Activated CD4-positive, alpha-beta memory T cell treated with anti-CD3 and anti-CD28 coated beads for 36 hours (primary cell): ENCODE measurements around the gene KIFC1. TPM values are rescaled to one million over a fixed set of nuclear protein-coding genes. Genes with fewer than 3 reads are reported as not detected.
A peak's percentile ranks its signal among the peaks of the same experiment; 100 is the strongest.
"Not testable (repeated sequence)": the region's sequence is repeated elsewhere in the genome, so short reads cannot be mapped to it uniquely, and the experiment has no call there.

ENCODE experiments used
- CTCF ChIA-PET: fragments of 350-600 bp; sonication (Branson Sonifier 250); formaldehyde crosslinking; loops from one replicate; lab custom pipeline; 2021; ENCODE audit warnings: antibody characterized with exemption, inconsistent platforms; lab: Charles Lee
- POLR2A ChIA-PET: fragments of 350-600 bp; sonication (Branson Sonifier 250); formaldehyde crosslinking; loops from one replicate; lab custom pipeline; 2021; ENCODE audit warnings: antibody characterized with exemption; lab: Charles Lee
- DNase-seq: peaks from one replicate; pipeline ENCODE4 v3.0.0-alpha.2; 2020
- H3K27ac Mint-ChIP-seq: one replicate; pipeline ENCODE4 v1.8.0; 2021; ENCODE audit warnings: mixed read lengths
- H3K27me3 Mint-ChIP-seq: one replicate; pipeline ENCODE4 v1.8.0; 2021; ENCODE audit warnings: mixed read lengths
- H3K36me3 Mint-ChIP-seq: one replicate; pipeline ENCODE4 v1.8.0; 2021; ENCODE audit warnings: mixed read lengths
- H3K4me1 Mint-ChIP-seq: one replicate; pipeline ENCODE4 v1.8.0; 2021; ENCODE audit warnings: low read depth, mixed read lengths
- H3K4me3 Mint-ChIP-seq: one replicate; pipeline ENCODE4 v1.8.0; 2021; ENCODE audit warnings: mild to moderate bottlenecking, mixed read lengths
- H3K9me3 Mint-ChIP-seq: one replicate; pipeline ENCODE4 v1.8.0; 2021; ENCODE audit warnings: mixed read lengths
- intact Hi-C: fragments of 100-400 bp; cut with micrococcal nuclease; formaldehyde crosslinking; loops from one replicate; pipeline ENCODE4 v1.15.1; 2023
- total RNA-seq, 2 experiments: library from RNA; stranded (reverse); gene quantifications; one replicate each; pipeline ENCODE4 v1.2.3, GENCODE V29; 2021

The KIFC1 gene
- total RNA-seq, 2 experiments from 2014 or later = 94.6 to 103 TPM

- Mint-ChIP-seq H3K27me3 (peaks cover 2% of the 10 kb centered on the region), H3K4me3 (no peak overlapping the region), H3K9me3 (no peaks in the 10 kb centered on the region), H3K4me1 (no peaks in the 10 kb centered on the region), H3K27ac (no peak overlapping the region), H3K36me3 (no peaks in the 10 kb centered on the region)
- intact Hi-C loops = no loop called here
- POLR2A ChIA-PET = no interaction called here
- DNase-seq = no peak
- CTCF ChIA-PET = interaction anchor here (0.6 kb wide), 1 partner anchor 80 kb away, joined by 3 read pairs; no protein-coding TSS in a partner anchor
Measured at GRCh38 chr6:33380272-33380981, 11.2 kb upstream of the KIFC1 start.

GRCh38 chr6:33383427-33384185 is 8.0 kb upstream of the KIFC1 start:
- H3K4me1 Mint-ChIP-seq = no peaks in the 10 kb centered on the region
- intact Hi-C loops = no loop called here
- CTCF ChIA-PET = interaction anchor here (0.6 kb wide), 1 partner anchor 772 kb away, joined by 4 read pairs; no protein-coding TSS in a partner anchor
- H3K36me3 Mint-ChIP-seq = no peaks in the 10 kb centered on the region
- H3K9me3 Mint-ChIP-seq = no peaks in the 10 kb centered on the region
- no peak overlapping the region for H3K4me3 Mint-ChIP-seq
- DNase-seq = no peak
- POLR2A ChIA-PET = no interaction called here
- H3K27me3 Mint-ChIP-seq = peaks cover 2% of the 10 kb centered on the region
- H3K27ac Mint-ChIP-seq = no peak overlapping the region

GRCh38 chr6:33384581-33385020 is 7.0 kb upstream of the KIFC1 start:
- Mint-ChIP-seq H3K4me1 (no peaks in the 10 kb centered on the region), H3K36me3 (no peaks in the 10 kb centered on the region), H3K27me3 (peaks cover 2% of the 10 kb centered on the region), H3K27ac (peak overlapping the region; percentile 7), H3K9me3 (no peaks in the 10 kb centered on the region), H3K4me3 (no peak overlapping the region)
- intact Hi-C loops = no loop called here
- CTCF ChIA-PET = interaction anchor here (0.6 kb wide), 1 partner anchor 771 kb away, joined by 4 read pairs; no protein-coding TSS in a partner anchor
- POLR2A ChIA-PET = no interaction called here
- no peak for DNase-seq

- POLR2A ChIA-PET = interaction anchor here (3.5 kb wide), 1 partner anchor 36 kb away, joined by 16 read pairs; no protein-coding TSS in a partner anchor
- H3K4me1 Mint-ChIP-seq = peaks cover 32% of the 10 kb centered on the region
Measured at GRCh38 chr6:33390173-33390572, 1.4 kb upstream of the KIFC1 start.

GRCh38 chr6:33390767-33391277 is 801 bp upstream of the KIFC1 start:
- Mint-ChIP-seq H3K4me3 (peak overlapping the region; percentile 94), H3K27me3 (no peaks in the 10 kb centered on the region), H3K4me1 (peaks cover 37% of the 10 kb centered on the region), H3K9me3 (no peaks in the 10 kb centered on the region), H3K36me3 (peaks cover 22% of the 10 kb centered on the region), H3K27ac (peak overlapping the region; percentile 95)
- no peak for DNase-seq
- POLR2A ChIA-PET = interaction anchor here (0.9 to 3.5 kb wide), 3 partner anchors 26 to 38 kb away, joined by 3 to 16 read pairs (median 4); no protein-coding TSS in a partner anchor
- intact Hi-C loops = loop anchor here (1.0 to 5.0 kb wide), 9 partner anchors 19 to 191 kb away; partner anchors contain the start of genes CUTA, RGL2, RXRB and SLC39A7
- CTCF ChIA-PET = interaction anchor here (0.6 to 3.1 kb wide), 26 partner anchors 10 to 310 kb away, joined by 3 to 21 read pairs (median 4); partner anchors contain the start of genes BAK1, PFDN6, RGL2 and SYNGAP1

More at GRCh38 chr6:33390173-33390572, 1.4 kb upstream of the KIFC1 start:
- peak overlapping the region; percentile 95 for H3K27ac Mint-ChIP-seq
- no peaks in the 10 kb centered on the region for H3K27me3 Mint-ChIP-seq
- no peak for DNase-seq
- no peaks in the 10 kb centered on the region for H3K9me3 Mint-ChIP-seq
- H3K4me3 Mint-ChIP-seq = no peak overlapping the region
- CTCF ChIA-PET = interaction anchor here (0.9 to 3.1 kb wide), 12 partner anchors 17 to 311 kb away, joined by 3 to 21 read pairs (median 5); partner anchors contain the start of genes BAK1, RGL2 and ZBTB9
- peaks cover 20% of the 10 kb centered on the region for H3K36me3 Mint-ChIP-seq
- intact Hi-C loops = loop anchor here (5.0 kb wide), 1 partner anchor 93 kb away; the partner anchor contains the start of gene RGL2

- intact Hi-C loops = loop anchor here (1.0 to 5.0 kb wide), 11 partner anchors 18 to 192 kb away; partner anchors contain the start of genes CUTA, RGL2, RXRB and SLC39A7
- CTCF ChIA-PET = interaction anchor here (1.3 to 3.1 kb wide), 2 partner anchors 34 to 74 kb away, joined by 4 to 21 read pairs; partner anchors contain the start of gene ZBTB22
- Mint-ChIP-seq H3K27ac (peak overlapping the region; percentile 95), H3K9me3 (no peaks in the 10 kb centered on the region), H3K4me1 (peaks cover 38% of the 10 kb centered on the region), H3K36me3 (peaks cover 25% of the 10 kb centered on the region), H3K4me3 (peak overlapping the region; percentile 94), H3K27me3 (no peaks in the 10 kb centered on the region)
- POLR2A ChIA-PET = interaction anchor here (0.8 to 3.5 kb wide), 8 partner anchors 18 to 143 kb away, joined by 3 to 16 read pairs (median 4); partner anchors contain the start of genes PHF1 and ZBTB9
- peak; percentile 79 for DNase-seq
Measured at GRCh38 chr6:33391922-33392594, 435 bp downstream of the KIFC1 start.

- Mint-ChIP-seq H3K36me3 (peaks cover 28% of the 10 kb centered on the region), H3K27me3 (no peaks in the 10 kb centered on the region), H3K4me3 (peak overlapping the region; percentile 94), H3K27ac (peak overlapping the region; percentile 95), H3K4me1 (peaks cover 38% of the 10 kb centered on the region), H3K9me3 (no peaks in the 10 kb centered on the region)
- DNase-seq = no peak
- intact Hi-C loops = loop anchor here (1.0 to 5.0 kb wide), 3 partner anchors 62 to 95 kb away; partner anchors contain the start of genes RGL2, TAPBP and ZBTB9
- POLR2A ChIA-PET = interaction anchor here (1.0 to 3.5 kb wide), 7 partner anchors 18 to 143 kb away, joined by 3 to 16 read pairs (median 4); partner anchors contain the start of genes PHF1 and ZBTB9
- CTCF ChIA-PET = interaction anchor here (1.3 to 3.1 kb wide), 2 partner anchors 33 to 75 kb away, joined by 4 to 21 read pairs; partner anchors contain the start of gene ZBTB22
Measured at GRCh38 chr6:33392595-33392948, 949 bp downstream of the KIFC1 start.

GRCh38 chr6:33392979-33393378 is 1.4 kb downstream of the KIFC1 start:
- Mint-ChIP-seq H3K27me3 (no peaks in the 10 kb centered on the region), H3K27ac (peak overlapping the region; percentile 95), H3K4me1 (peaks cover 38% of the 10 kb centered on the region), H3K4me3 (peak overlapping the region; percentile 94), H3K36me3 (peaks cover 32% of the 10 kb centered on the region), H3K9me3 (no peaks in the 10 kb centered on the region)
- POLR2A ChIA-PET = interaction anchor here (1.0 to 3.5 kb wide), 4 partner anchors 17 to 144 kb away, joined by 3 to 16 read pairs (median 6); partner anchors contain the start of gene PHF1
- intact Hi-C loops = loop anchor here (1.0 to 5.0 kb wide), 3 partner anchors 61 to 96 kb away; partner anchors contain the start of genes RGL2, TAPBP and ZBTB9
- no peak for DNase-seq
- CTCF ChIA-PET = interaction anchor here (1.3 kb wide), 1 partner anchor 75 kb away, joined by 4 read pairs; the partner anchor contains the start of gene ZBTB22

- no peak overlapping the region for H3K27ac Mint-ChIP-seq
- POLR2A ChIA-PET = no interaction called here
- H3K36me3 Mint-ChIP-seq = peaks cover 48% of the 10 kb centered on the region
Measured at GRCh38 chr6:33397541-33397940, 5.9 kb downstream of the KIFC1 start.

GRCh38 chr6:33398601-33399000 is 7.0 kb downstream of the KIFC1 start:
- CTCF ChIA-PET, H3K27ac Mint-ChIP-seq, DNase-seq, intact Hi-C loops, H3K4me3 Mint-ChIP-seq, H3K27me3 Mint-ChIP-seq, H3K9me3 Mint-ChIP-seq, POLR2A ChIA-PET: not testable (repeated sequence)
- H3K4me1 Mint-ChIP-seq = peaks cover 17% of the 10 kb centered on the region
- H3K36me3 Mint-ChIP-seq = peaks cover 52% of the 10 kb centered on the region

More at GRCh38 chr6:33397541-33397940, 5.9 kb downstream of the KIFC1 start:
- CTCF ChIA-PET = no interaction called here
- intact Hi-C loops = no loop called here
- Mint-ChIP-seq H3K9me3 (no peaks in the 10 kb centered on the region), H3K4me1 (peaks cover 24% of the 10 kb centered on the region), H3K4me3 (no peak overlapping the region), H3K27me3 (no peaks in the 10 kb centered on the region)
- no peak for DNase-seq
